ENCODE results near the gene PHAF1. TPM values are rescaled to one million over a fixed set of nuclear protein-coding genes. Genes with fewer than 3 reads are reported as not detected.
A peak's percentile ranks its signal among the peaks of the same experiment; 100 is the strongest.

The PHAF1 gene
- total and polyA plus RNA-seq, 9 of the 15 experiments (the other 6 are each of a cell fraction or from before 2014, with no cell fraction given) = 5.1 to 25.4 (median 13.8) TPM

DNA sequence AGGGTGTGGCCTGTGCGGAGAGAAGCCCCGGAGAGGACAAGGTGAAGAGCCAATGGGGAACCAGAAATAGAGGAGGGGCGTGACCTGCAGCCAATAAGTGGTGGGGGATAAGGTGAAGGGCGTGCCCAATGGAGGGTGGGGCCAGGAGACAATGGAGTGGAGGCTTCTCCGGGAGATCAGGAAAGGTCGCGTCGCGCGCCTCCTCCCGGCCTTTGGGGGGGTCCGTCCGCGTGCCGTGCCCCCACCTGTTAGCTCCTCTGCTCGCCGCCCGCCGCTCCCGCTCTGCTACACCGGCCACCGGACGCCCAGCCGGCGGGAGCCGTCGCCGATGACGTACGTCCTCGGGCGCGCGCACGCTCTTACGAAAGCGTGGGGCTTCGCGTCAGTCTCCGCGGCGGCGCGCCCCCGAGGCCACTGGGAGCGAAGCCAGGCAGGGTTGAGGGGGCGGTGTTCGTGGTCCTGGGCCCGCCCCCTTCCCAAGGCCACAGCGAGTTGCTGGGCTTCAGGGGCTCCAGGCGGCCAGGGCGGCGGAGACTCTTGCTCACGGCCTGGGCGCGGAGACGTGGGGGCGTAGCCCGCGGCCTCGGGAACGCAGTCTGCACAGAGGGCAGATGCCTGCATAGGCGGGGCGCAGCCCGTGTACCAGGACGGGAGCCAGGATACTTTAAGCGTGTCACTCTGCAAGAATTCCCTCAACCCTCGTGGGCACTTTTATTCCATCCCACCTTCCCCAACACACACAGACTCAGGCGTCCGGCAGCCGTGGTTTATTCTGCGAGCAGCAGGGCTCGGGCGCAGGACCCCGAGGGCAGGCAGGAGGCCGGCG, 74.1 kb downstream of the PHAF1 start, which contains the start of gene MATCAP1 (continued):
- TF ChIP-seq, protein P1, sequence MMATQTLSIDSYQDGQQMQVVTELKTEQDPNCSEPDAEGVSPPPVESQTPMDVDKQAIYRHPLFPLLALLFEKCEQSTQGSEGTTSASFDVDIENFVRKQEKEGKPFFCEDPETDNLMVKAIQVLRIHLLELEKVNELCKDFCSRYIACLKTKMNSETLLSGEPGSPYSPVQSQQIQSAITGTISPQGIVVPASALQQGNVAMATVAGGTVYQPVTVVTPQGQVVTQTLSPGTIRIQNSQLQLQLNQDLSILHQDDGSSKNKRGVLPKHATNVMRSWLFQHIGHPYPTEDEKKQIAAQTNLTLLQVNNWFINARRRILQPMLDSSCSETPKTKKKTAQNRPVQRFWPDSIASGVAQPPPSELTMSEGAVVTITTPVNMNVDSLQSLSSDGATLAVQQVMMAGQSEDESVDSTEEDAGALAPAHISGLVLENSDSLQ (IDR thresholded peaks at IDR 0.05) = peak; percentile 99
- no peak for TF ChIP-seq ELF1 (tag; IDR thresholded peaks at IDR 0.05)
- TF ChIP-seq RBM34 (IDR thresholded peaks at IDR 0.05; ENCODE audit: borderline replicate concordance, insufficient read depth, low read length) = 0 out of 2 replicates have a peak, but pooled peaks have one; percentile 50
- TF ChIP-seq FOXP1 (CRISPR knock-in tag; IDR thresholded peaks at IDR 0.05) = no peak
- no peak for TF ChIP-seq SMAD3 (CRISPR knock-in tag; conservative IDR thresholded peaks at IDR 0.05)
- no peak for TF ChIP-seq PHF20 (IDR thresholded peaks at IDR 0.05; ENCODE audit: partially characterized antibody)
- no peak for TF ChIP-seq DMBX1 (CRISPR knock-in tag; IDR thresholded peaks at IDR 0.05; ENCODE audit: borderline replicate concordance)
- TF ChIP-seq FOXA1 (IDR thresholded peaks at IDR 0.05; ENCODE audit: borderline replicate concordance) = no peak
- no peak for TF ChIP-seq MAFK (IDR thresholded peaks at IDR 0.05; ENCODE audit: low read length)
- no peak for TF ChIP-seq MIER1 (IDR thresholded peaks at IDR 0.05; ENCODE audit: low read depth)
- TF ChIP-seq MTA1 (IDR thresholded peaks at IDR 0.05; ENCODE audit: borderline replicate concordance) = no peak
- TF ChIP-seq CBFB (CRISPR knock-in tag; IDR thresholded peaks at IDR 0.05) = peak; percentile 54; the same call in 1 of the 2 replicates
- peak; percentile 94 for TF ChIP-seq NFYB (IDR thresholded peaks at IDR 0.05; ENCODE audit: extremely low read depth, insufficient read length)
- TF ChIP-seq TCFL5 (CRISPR knock-in tag; conservative IDR thresholded peaks at IDR 0.05) = no peak
- TF ChIP-seq ZNF445 (CRISPR knock-in tag; IDR thresholded peaks at IDR 0.05; ENCODE audit: low read depth) = no peak
- no peak for TF ChIP-seq POLR2AphosphoS2 (IDR thresholded peaks at IDR 0.05; ENCODE audit: low read length)
- TF ChIP-seq ZNF212 (CRISPR knock-in tag; IDR thresholded peaks at IDR 0.05) = no peak
- no peak for TF ChIP-seq ZNF717 (CRISPR knock-in tag; IDR thresholded peaks at IDR 0.05)
- no peak for TF ChIP-seq ZNF274 (IDR thresholded peaks at IDR 0.05; ENCODE audit: borderline replicate concordance, low read depth, low read length)
- no peak for TF ChIP-seq WHSC1 (IDR thresholded peaks at IDR 0.05; ENCODE audit: low read length)
- TF ChIP-seq, protein P2, sequence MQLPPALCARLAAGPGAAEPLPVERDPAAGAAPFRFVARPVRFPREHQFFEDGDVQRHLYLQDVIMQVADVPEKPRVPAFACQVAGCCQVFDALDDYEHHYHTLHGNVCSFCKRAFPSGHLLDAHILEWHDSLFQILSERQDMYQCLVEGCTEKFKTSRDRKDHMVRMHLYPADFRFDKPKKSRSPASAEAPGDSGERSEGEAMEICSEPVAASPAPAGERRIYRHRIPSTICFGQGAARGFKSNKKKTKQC (CRISPR knock-in tag; IDR thresholded peaks at IDR 0.05) = peak; percentile 55; the same call in 1 of the 2 replicates
- TF ChIP-seq, protein P3, sequence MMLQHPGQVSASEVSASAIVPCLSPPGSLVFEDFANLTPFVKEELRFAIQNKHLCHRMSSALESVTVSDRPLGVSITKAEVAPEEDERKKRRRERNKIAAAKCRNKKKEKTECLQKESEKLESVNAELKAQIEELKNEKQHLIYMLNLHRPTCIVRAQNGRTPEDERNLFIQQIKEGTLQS (IDR thresholded peaks at IDR 0.05) = peak; percentile 80
- TF ChIP-seq, protein P3 (CRISPR knock-in tag; conservative IDR thresholded peaks at IDR 0.05) = no peak
- 0 out of 2 replicates have a peak, but pooled peaks have one; percentile 50 for TF ChIP-seq FOXJ2 (tag; IDR thresholded peaks at IDR 0.05)
- TF ChIP-seq, protein P4, sequence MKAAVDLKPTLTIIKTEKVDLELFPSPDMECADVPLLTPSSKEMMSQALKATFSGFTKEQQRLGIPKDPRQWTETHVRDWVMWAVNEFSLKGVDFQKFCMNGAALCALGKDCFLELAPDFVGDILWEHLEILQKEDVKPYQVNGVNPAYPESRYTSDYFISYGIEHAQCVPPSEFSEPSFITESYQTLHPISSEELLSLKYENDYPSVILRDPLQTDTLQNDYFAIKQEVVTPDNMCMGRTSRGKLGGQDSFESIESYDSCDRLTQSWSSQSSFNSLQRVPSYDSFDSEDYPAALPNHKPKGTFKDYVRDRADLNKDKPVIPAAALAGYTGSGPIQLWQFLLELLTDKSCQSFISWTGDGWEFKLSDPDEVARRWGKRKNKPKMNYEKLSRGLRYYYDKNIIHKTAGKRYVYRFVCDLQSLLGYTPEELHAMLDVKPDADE (conservative IDR thresholded peaks at IDR 0.05; ENCODE audit: control insufficient read depth, low read depth, low read length) = no peak
- TF ChIP-seq TAF15 (IDR thresholded peaks at IDR 0.05; ENCODE audit: low read depth, low read length) = no peak
- peak; percentile 75 for TF ChIP-seq L3MBTL2 (IDR thresholded peaks at IDR 0.05)
- TF ChIP-seq NFRKB (IDR thresholded peaks at IDR 0.05; ENCODE audit: low read depth) = no peak

All from K562 (cell line).